ENCODE results near the gene PKP1. TPM values are rescaled to one million over a fixed set of nuclear protein-coding genes. Genes with fewer than 3 reads are reported as not detected.

PKP1 gene
- total RNA-seq, 1 donor from 2014 or later: 0.02 TPM

- Histone ChIP-seq H3K36me3 (no peaks in the 10 kb centered on the region), H3K27me3 (peaks cover 12% of the 10 kb centered on the region), H3F3A (ENCODE audit: low read depth) (no peaks in the 10 kb centered on the region), H3K4me3 (no peak overlapping the region), H3K79me2 (ENCODE audit: low read depth) (no peaks in the 10 kb centered on the region), H3K9ac (no peak overlapping the region), H4K20me1 (ENCODE audit: low read depth) (no peaks in the 10 kb centered on the region), H3K4me2 (no peak overlapping the region), H3K9me3 (ENCODE audit: low read depth) (no peaks in the 10 kb centered on the region), H3K27ac (no peak overlapping the region), H3K4me1 (peaks cover 14% of the 10 kb centered on the region), H2AFZ (replicated peaks) (no peak overlapping the region)
- peaks cover 26% of the 10 kb centered on the region for H3K4me1 Mint-ChIP-seq
- no peaks in the 10 kb centered on the region for H3K9me3 Mint-ChIP-seq
- H3K27me3 Mint-ChIP-seq (ENCODE audit: insufficient read depth, low read depth): peaks cover 6% of the 10 kb centered on the region
- TF ChIP-seq EZH2phosphoT487 (IDR thresholded peaks at IDR 0.05) (no peak), EZH2 (IDR thresholded peaks at IDR 0.05) (no peak), CTCF (IDR thresholded peaks at IDR 0.05) (no peak)
- H3K27ac Mint-ChIP-seq: no peak overlapping the region
- no peak for DNase-seq (ENCODE audit: low spot score)
- H3K4me3 Mint-ChIP-seq: no peak overlapping the region
- no peaks in the 10 kb centered on the region for H3K36me3 Mint-ChIP-seq
These were observed 23.9 kb downstream of the PKP1 start for GRCh38 chr1:201307231-201307630.

GRCh38 chr1:201307760-201308499 is 24.6 kb downstream of the PKP1 start:
- DNase-seq (ENCODE audit: low spot score): no peak
- peaks cover 6% of the 10 kb centered on the region for H3K27me3 Mint-ChIP-seq (ENCODE audit: insufficient read depth, low read depth)
- no peak overlapping the region for H3K4me2 ChIP-seq

GRCh38 chr1:201309416-201309815 is 26.1 kb downstream of the PKP1 start:
- peaks cover 24% of the 10 kb centered on the region for H3K4me1 Mint-ChIP-seq
- Histone ChIP-seq H3K4me1 (peaks cover 9% of the 10 kb centered on the region), H3K27me3 (peaks cover 12% of the 10 kb centered on the region), H4K20me1 (ENCODE audit: low read depth) (no peaks in the 10 kb centered on the region), H3F3A (ENCODE audit: low read depth) (no peaks in the 10 kb centered on the region), H3K9me3 (ENCODE audit: low read depth) (no peaks in the 10 kb centered on the region), H3K4me2 (no peak overlapping the region), H3K9ac (no peak overlapping the region), H3K27ac (no peak overlapping the region), H2AFZ (replicated peaks) (no peak overlapping the region), H3K36me3 (no peaks in the 10 kb centered on the region), H3K4me3 (no peak overlapping the region), H3K79me2 (ENCODE audit: low read depth) (no peaks in the 10 kb centered on the region)
- no peak for TF ChIP-seq EZH2phosphoT487 (IDR thresholded peaks at IDR 0.05)
- TF ChIP-seq CTCF (IDR thresholded peaks at IDR 0.05): peak; percentile 56
- H3K9me3 Mint-ChIP-seq: no peaks in the 10 kb centered on the region
- no peaks in the 10 kb centered on the region for H3K36me3 Mint-ChIP-seq
- peak overlapping the region; percentile 2 for H3K4me3 Mint-ChIP-seq
- H3K27me3 Mint-ChIP-seq (ENCODE audit: insufficient read depth, low read depth): peaks cover 6% of the 10 kb centered on the region
- H3K27ac Mint-ChIP-seq: no peak overlapping the region
- DNase-seq (ENCODE audit: low spot score): peak; percentile 89

More at GRCh38 chr1:201307760-201308499, 24.6 kb downstream of the PKP1 start:
- H4K20me1 ChIP-seq (ENCODE audit: low read depth): no peaks in the 10 kb centered on the region
- Mint-ChIP-seq H3K27ac (peak overlapping the region; percentile 48), H3K9me3 (no peaks in the 10 kb centered on the region), H3K36me3 (no peaks in the 10 kb centered on the region), H3K4me1 (peaks cover 24% of the 10 kb centered on the region), H3K4me3 (no peak overlapping the region)
- no peaks in the 10 kb centered on the region for H3F3A ChIP-seq (ENCODE audit: low read depth)
- no peaks in the 10 kb centered on the region for H3K79me2 ChIP-seq (ENCODE audit: low read depth)
- H3K9me3 ChIP-seq (ENCODE audit: low read depth): no peaks in the 10 kb centered on the region
- H3K4me3 ChIP-seq: no peak overlapping the region
- no peaks in the 10 kb centered on the region for H3K36me3 ChIP-seq
- TF ChIP-seq EZH2phosphoT487 (IDR thresholded peaks at IDR 0.05): no peak
- TF ChIP-seq CTCF (IDR thresholded peaks at IDR 0.05): no peak
- TF ChIP-seq EZH2 (IDR thresholded peaks at IDR 0.05): no peak
- no peak overlapping the region for H3K9ac ChIP-seq
- H3K4me1 ChIP-seq: peaks cover 9% of the 10 kb centered on the region
- no peak overlapping the region for H3K27ac ChIP-seq
- H3K27me3 ChIP-seq: peaks cover 12% of the 10 kb centered on the region
- H2AFZ ChIP-seq (replicated peaks): no peak overlapping the region
